ENCODE measurements around the gene TBCA. TPM values are rescaled to one million over a fixed set of nuclear protein-coding genes. Genes with fewer than 3 reads are reported as not detected.
A peak's percentile ranks its signal among the peaks of the same experiment; 100 is the strongest.

Gene TBCA
- total and polyA plus RNA-seq, 4 donors, result 122 to 248 (median 154) TPM

- DNase-seq (peak; percentile 21 to 47 (median 26)), ATAC-seq (ENCODE audit: insufficient read depth, low FRiP score) (no peak)
- 6 to 11% methylated on average over 28 of the region's 28 CpGs for WGBS, 2 donors
- Histone ChIP-seq H3K4me3 (no peak overlapping the region), H3K27ac (ENCODE audit: low read depth in 1 of 2, low read length in 1 of 2) (no peak overlapping the region), H3K27me3 (ENCODE audit: control insufficient read depth in 3 of 3, insufficient read depth in 3 of 3, low read length in 2 of 3) (peaks cover 0 to 93% (median 89%) of the 10 kb centered on the region in 3 donors), H3K36me3 (ENCODE audit: control insufficient read depth in 4 of 4, insufficient read depth in 4 of 4, low read length in 4 of 4) (no peaks in the 10 kb centered on the region), H3K4me1 (ENCODE audit: control insufficient read depth in 5 of 5, insufficient read depth in 5 of 5, low read length in 5 of 5) (peaks cover 0 to 31% (median 10%) of the 10 kb centered on the region in 5 donors), H3K9me3 (ENCODE audit: control insufficient read depth in 4 of 4, insufficient read depth in 3 of 4, low read length in 3 of 4) (peaks cover 0 to 12% (median 0%) of the 10 kb centered on the region in 4 donors), H3K9ac (ENCODE audit: insufficient read depth in 1 of 2, low read length in 2 of 2) (no peak overlapping the region)
- no peak for TF ChIP-seq CTCF (IDR thresholded peaks at IDR 0.05; ENCODE audit: control extremely low read depth, extremely low read depth)
Observed at GRCh38 chr5:77643654-77644370, 132.3 kb downstream of the TBCA start.

- no peak overlapping the region for H3K4me3 ChIP-seq
- no peaks in the 10 kb centered on the region for H3K36me3 ChIP-seq (ENCODE audit: control insufficient read depth in 4 of 4, insufficient read depth in 4 of 4, low read length in 4 of 4)
- no peak for TF ChIP-seq CTCF (IDR thresholded peaks at IDR 0.05; ENCODE audit: control extremely low read depth, extremely low read depth)
- no peak overlapping the region for H3K27ac ChIP-seq (ENCODE audit: low read depth in 1 of 2, low read length in 1 of 2)
- H3K4me1 ChIP-seq (ENCODE audit: control insufficient read depth in 5 of 5, insufficient read depth in 5 of 5, low read length in 5 of 5), result peaks cover 0 to 35% (median 10%) of the 10 kb centered on the region in 5 donors
- WGBS, 2 donors, result 8 to 14% methylated on average over 21 of the region's 21 CpGs
- peaks cover 0 to 92% (median 92%) of the 10 kb centered on the region in 3 donors for H3K27me3 ChIP-seq (ENCODE audit: control insufficient read depth in 3 of 3, insufficient read depth in 3 of 3, low read length in 2 of 3)
- no peak overlapping the region for H3K9ac ChIP-seq (ENCODE audit: insufficient read depth in 1 of 2, low read length in 2 of 2)
- H3K9me3 ChIP-seq (ENCODE audit: control insufficient read depth in 4 of 4, insufficient read depth in 3 of 4, low read length in 3 of 4), result peaks cover 0 to 12% (median 0%) of the 10 kb centered on the region in 4 donors
- peak; percentile 8 to 34 (median 23) for DNase-seq
- ATAC-seq (ENCODE audit: insufficient read depth, low FRiP score), result no peak
Observed at GRCh38 chr5:77642738-77643653, 133.1 kb downstream of the TBCA start.

GRCh38 chr5:77641963-77642737 is 134.0 kb downstream of the TBCA start:
- no peak for TF ChIP-seq CTCF (IDR thresholded peaks at IDR 0.05; ENCODE audit: control extremely low read depth, extremely low read depth)
- peaks cover 0 to 93% (median 92%) of the 10 kb centered on the region in 3 donors for H3K27me3 ChIP-seq (ENCODE audit: control insufficient read depth in 3 of 3, insufficient read depth in 3 of 3, low read length in 2 of 3)
- H3K9me3 ChIP-seq (ENCODE audit: control insufficient read depth in 4 of 4, insufficient read depth in 3 of 4, low read length in 3 of 4), result peaks cover 0 to 14% (median 0%) of the 10 kb centered on the region in 4 donors
- DNase-seq (peak in 2 of 3 donors; percentile 9 to 36), ATAC-seq (ENCODE audit: insufficient read depth, low FRiP score) (no peak)
- H3K9ac ChIP-seq (ENCODE audit: insufficient read depth in 1 of 2, low read length in 2 of 2), result no peak overlapping the region
- no peak overlapping the region for H3K27ac ChIP-seq (ENCODE audit: low read depth in 1 of 2, low read length in 1 of 2)
- H3K36me3 ChIP-seq (ENCODE audit: control insufficient read depth in 4 of 4, insufficient read depth in 4 of 4, low read length in 4 of 4), result no peaks in the 10 kb centered on the region
- no peak overlapping the region for H3K4me3 ChIP-seq
- 15 to 18% methylated on average over 19 of the region's 19 CpGs for WGBS, 2 donors
- H3K4me1 ChIP-seq (ENCODE audit: control insufficient read depth in 5 of 5, insufficient read depth in 5 of 5, low read length in 5 of 5), result peaks cover 0 to 35% (median 10%) of the 10 kb centered on the region in 5 donors

Measured in lung (tissue), 12 donors.